K562 (cell line): ENCODE data around the gene NME7. TPM values are rescaled to one million over a fixed set of nuclear protein-coding genes. Genes with fewer than 3 reads are reported as not detected.
A peak's percentile ranks its signal among the peaks of the same experiment; 100 is the strongest.

Experiments used
- CHAMP1 ChIP-seq: fragments of 450-650 bp; IDR thresholded peaks from 2 replicates; pipeline ENCODE4 v1.6.1; 2016; ENCODE audit warnings: mild to moderate bottlenecking
- HCFC1 ChIP-seq: IDR thresholded peaks from 2 replicates; pipeline ENCODE4 v1.6.1; 2012; ENCODE audit warnings: low read depth, low read length, improper control_type of control experiment
- HOMEZ ChIP-seq: fragments of 250-450 bp; sonication (Bioruptor Pico); IDR thresholded peaks from 2 replicates; pipeline ENCODE4 v1.4.0; 2020; ENCODE audit warnings: mild to moderate bottlenecking, moderate library complexity
- KAT2B ChIP-seq: IDR thresholded peaks from one replicate; pipeline ENCODE4 v1.6.1; 2012; ENCODE audit warnings: low read depth, mild to moderate bottlenecking, control low read depth, inconsistent platforms, low read length, moderate library complexity
- MCM2 ChIP-seq: fragments of 450-650 bp; IDR thresholded peaks from 2 replicates; pipeline ENCODE4 v1.6.1; 2017; ENCODE audit warnings: low read depth, mild to moderate bottlenecking
- NR4A1 ChIP-seq, 2 experiments: fragments of 250-450 bp in 1 of 2; fragments of 450-650 bp in 1 of 2; sonication (Bioruptor Pico) in 1 of 2; IDR thresholded peaks; 2 replicates each; pipeline versions ENCODE4 v1.4.0 to v1.6.1; 2016 to 2020; ENCODE audit warnings: mild to moderate bottlenecking in 2 of 2, missing compliant biosample characterization in 1 of 2, missing genetic modification characterization in 1 of 2, moderate library complexity in 1 of 2
- PBX2 ChIP-seq, 2 experiments: IDR thresholded peaks in 1 of 2; conservative IDR thresholded peaks in 1 of 2; 2 replicates each; pipeline ENCODE4 v1.6.1; 2016; ENCODE audit warnings: low read depth in 2 of 2, mild to moderate bottlenecking in 1 of 2, missing compliant biosample characterization in 1 of 2, missing genetic modification characterization in 1 of 2, moderate library complexity in 1 of 2
- PHB2 ChIP-seq: fragments of 450-650 bp; IDR thresholded peaks from 2 replicates; pipeline ENCODE4 v1.6.1; 2017; ENCODE audit warnings: low read depth
- SNAPC5 ChIP-seq: fragments of 250-450 bp; sonication (Bioruptor Pico); IDR thresholded peaks from 2 replicates; pipeline ENCODE4 v1.8.0; 2021; ENCODE audit warnings: moderate library complexity, mild to moderate bottlenecking, inconsistent platforms
- TAF15 ChIP-seq: fragments of 200-400 bp; formaldehyde crosslinking; IDR thresholded peaks from 2 replicates; pipeline ENCODE4 v1.6.1; 2017; ENCODE audit warnings: mild to moderate bottlenecking, low read depth, low read length, moderate library complexity
- THAP7 ChIP-seq: fragments of 250-450 bp; sonication (Bioruptor Pico); IDR thresholded peaks from 2 replicates; pipeline ENCODE4 v1.5.0; 2021
- ZFX ChIP-seq: sonication (generic); formaldehyde crosslinking; IDR thresholded peaks from 2 replicates; pipeline ENCODE4 v1.8.0; 2022; ENCODE audit warnings: mild to moderate bottlenecking, missing genetic modification reagents, moderate library complexity
- ZNF764 ChIP-seq: fragments of 250-450 bp; sonication (Bioruptor Pico); IDR thresholded peaks from 2 replicates; pipeline ENCODE4 v1.4.0; 2020; ENCODE audit warnings: low read depth, mild to moderate bottlenecking, moderate library complexity
- ZNF830 ChIP-seq: fragments of 250-450 bp; sonication (Bioruptor Pico); IDR thresholded peaks from 2 replicates; pipeline ENCODE4 v1.5.0; 2021; ENCODE audit warnings: mild to moderate bottlenecking
- polyA plus RNA-seq, 8 experiments: library from polyadenylated mRNA; depleted of rRNA in 4 of 8; stranded (reverse) in 5 of 8; unstranded in 3 of 8; fragments of >200 nt; fragmentation: Nextera tagmentation in 2 of 8; fragmentation: Illumina TruSeq in 1 of 8; extraction: Ambion mirVana in 2 of 8; extraction: Trizol in 1 of 8; gene quantifications; 2 replicates each; pipeline versions ENCODE4 v1.2.1 to v1.2.3, GENCODE V29; 2011 to 2014; ENCODE audit warnings: inconsistent platforms in 1 of 8, missing spikeins in 1 of 8
- total RNA-seq, 7 experiments: library from RNA; depleted of rRNA in 6 of 7; stranded (reverse); fragments of >200 nt in 6 of 7; fragmentation: Illumina TruSeq in 2 of 7; extraction: Trizol in 2 of 7; gene quantifications; 2 replicates each; pipeline versions ENCODE4 v1.2.1 to v1.2.3, GENCODE V29; 2011 to 2021; ENCODE audit warnings: low replicate concordance in 1 of 7

Gene NME7
- total and polyA plus RNA-seq, 9 of the 15 experiments (the other 6 are each of a cell fraction or from before 2014, with no cell fraction given): 7.9 to 43.2 (median 23.9) TPM

- TF ChIP-seq PBX2 (CRISPR knock-in tag; IDR thresholded peaks at IDR 0.05; ENCODE audit: low read depth) (no peak), PBX2 (tag; conservative IDR thresholded peaks at IDR 0.05; ENCODE audit: low read depth) (peak; percentile 74), SNAPC5 (CRISPR knock-in tag) (no peak), HOMEZ (CRISPR knock-in tag) (no peak), MCM2 (no peak), NR4A1 (CRISPR knock-in tag; IDR thresholded peaks at IDR 0.05) (no peak), NR4A1 (tag; IDR thresholded peaks at IDR 0.05) (0 out of 2 replicates have a peak, but pooled peaks have one; percentile 46), THAP7 (CRISPR knock-in tag) (no peak), HCFC1 (no peak), ZNF830 (CRISPR knock-in tag) (no peak), TAF15 (no peak), PHB2 (no peak), KAT2B (no peak), ZFX (CRISPR knock-in tag) (peak; percentile 47; the same call in 1 of the 2 replicates), ZNF764 (no peak), CHAMP1 (peak; percentile 83)
Measured at GRCh38 chr1:169312084-169312954, 55.3 kb downstream of the NME7 start (continued).
